Astrocyte (in vitro differentiated cells and primary cell): ENCODE data around the gene BTF3. TPM values are rescaled to one million over a fixed set of nuclear protein-coding genes. Genes with fewer than 3 reads are reported as not detected.

Experiments used
- DNase-seq: peaks from one replicate; pipeline ENCODE4 v3.0.0-alpha.2; 2010; ENCODE audit warnings: low read depth
- FAIRE-seq: peaks from 2 replicates; lab custom pipeline; 2011; peaks lifted over from hg19 to GRCh38; lab: Jason Lieb, UNC
- H2AFZ ChIP-seq: 2 replicates; pipeline ENCODE4 v1.6.0; 2012; ENCODE audit warnings: low read depth, low read length, inconsistent platforms
- H3K27ac ChIP-seq: 2 replicates; pipeline ENCODE4 v1.5.1; 2011; ENCODE audit warnings: low read depth, low read length, inconsistent platforms
- H3K27me3 ChIP-seq: 2 replicates; pipeline ENCODE4 v1.6.0; 2011; ENCODE audit warnings: low read length, inconsistent platforms; ENCODE audit not compliant: insufficient read depth
- H3K36me3 ChIP-seq: 2 replicates; pipeline ENCODE4 v1.5.1; 2011; ENCODE audit warnings: low read length, inconsistent platforms; ENCODE audit not compliant: insufficient read depth
- H3K4me1 ChIP-seq: 2 replicates; pipeline ENCODE4 v1.5.1; 2011; ENCODE audit warnings: low read length, inconsistent platforms; ENCODE audit not compliant: insufficient read depth
- H3K4me2 ChIP-seq: 2 replicates; pipeline ENCODE4 v1.6.0; 2012; ENCODE audit warnings: low read length, inconsistent platforms
- H3K4me3 ChIP-seq: 2 replicates; pipeline ENCODE4 v1.5.1; 2011; ENCODE audit warnings: low read depth, mild to moderate bottlenecking, low read length, inconsistent platforms; ENCODE audit not compliant: insufficient read depth
- H3K79me2 ChIP-seq: 2 replicates; pipeline ENCODE4 v1.6.0; 2012; ENCODE audit warnings: mild to moderate bottlenecking, low read length, inconsistent platforms; ENCODE audit not compliant: insufficient read depth
- H3K9ac ChIP-seq: 2 replicates; pipeline ENCODE4 v1.6.0; 2012; ENCODE audit warnings: mild to moderate bottlenecking, low read length, inconsistent platforms
- H3K9me3 ChIP-seq: 2 replicates; pipeline ENCODE4 v1.5.1; 2012; ENCODE audit warnings: low read depth, mild to moderate bottlenecking, low read length, inconsistent platforms; ENCODE audit not compliant: insufficient read depth
- H4K20me1 ChIP-seq: 2 replicates; pipeline ENCODE4 v1.6.0; 2012; ENCODE audit warnings: low read length, inconsistent platforms; ENCODE audit not compliant: insufficient read depth
- H3K27ac Mint-ChIP-seq: one replicate; pipeline ENCODE4 v1.8.0; 2021; ENCODE audit warnings: mild to moderate bottlenecking, mixed read lengths; ENCODE audit not compliant: unreplicated experiment
- H3K27me3 Mint-ChIP-seq: one replicate; pipeline ENCODE4 v1.8.0; 2021; ENCODE audit warnings: low read depth, mixed read lengths; ENCODE audit not compliant: unreplicated experiment
- H3K36me3 Mint-ChIP-seq: one replicate; pipeline ENCODE4 v1.8.0; 2021; ENCODE audit warnings: low read depth, mixed read lengths; ENCODE audit not compliant: unreplicated experiment
- H3K4me1 Mint-ChIP-seq: one replicate; pipeline ENCODE4 v1.8.0; 2021; ENCODE audit warnings: low read depth, mixed read lengths; ENCODE audit not compliant: unreplicated experiment
- H3K4me3 Mint-ChIP-seq: one replicate; pipeline ENCODE4 v1.8.0; 2021; ENCODE audit warnings: mild to moderate bottlenecking, moderate library complexity, mixed read lengths; ENCODE audit not compliant: unreplicated experiment
- H3K9me3 Mint-ChIP-seq: one replicate; pipeline ENCODE4 v1.8.0; 2021; ENCODE audit warnings: mild to moderate bottlenecking, mixed read lengths; ENCODE audit not compliant: unreplicated experiment
- EZH2 ChIP-seq: IDR thresholded peaks from 2 replicates; pipeline ENCODE4 v1.6.1; 2012; ENCODE audit warnings: mild to moderate bottlenecking, low read length, inconsistent platforms; ENCODE audit not compliant: insufficient read depth
- total RNA-seq: library from RNA; stranded (reverse); gene quantifications from 2 replicates; pipeline ENCODE4 v1.2.1, GENCODE V29; 2021
- TF ChIP-seq, protein P1 (sequence below): IDR thresholded peaks from 2 replicates; pipeline ENCODE4 v1.5.1; 2011; ENCODE audit warnings: low read depth, mild to moderate bottlenecking, inconsistent platforms, low read length, moderate library complexity; ENCODE audit not compliant: insufficient read depth

BTF3 gene
- total RNA-seq, 1 donor from 2014 or later, result 524 TPM

DNA sequence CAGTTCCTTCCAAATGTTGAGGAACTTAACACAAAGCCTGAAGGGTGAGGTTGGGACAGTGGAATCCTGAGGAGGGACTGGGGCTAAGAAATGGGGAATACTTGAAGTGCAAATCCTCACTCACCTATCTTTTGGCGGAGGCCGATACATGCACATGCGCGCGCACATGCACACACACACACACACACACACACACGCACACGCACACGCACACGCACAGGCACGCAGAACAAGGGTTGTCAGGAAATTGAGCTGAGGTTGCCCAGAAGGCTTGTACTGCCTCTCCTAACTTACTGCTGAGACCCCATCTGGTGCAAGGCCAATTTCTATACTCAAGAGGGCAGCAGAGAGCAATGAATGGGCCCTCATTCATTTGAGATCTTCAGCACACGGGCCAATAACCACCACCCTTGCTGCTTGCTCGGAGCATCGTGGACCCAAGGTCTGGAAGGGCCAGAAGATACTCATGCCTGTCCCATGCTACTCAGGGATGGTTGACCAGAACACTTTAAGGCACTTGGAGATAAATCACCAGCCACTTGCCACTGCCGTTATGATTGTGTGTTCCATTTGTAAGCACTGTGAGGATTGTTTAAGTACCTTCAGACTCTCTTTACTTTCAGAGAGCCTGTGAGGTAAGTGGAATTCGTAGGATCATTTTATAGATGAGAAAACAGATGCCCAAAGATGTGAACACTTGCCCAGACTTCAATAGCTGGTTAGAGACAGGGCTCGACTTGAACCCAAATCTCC, 21.5 kb downstream of the BTF3 start:
- Histone ChIP-seq H2AFZ (peak overlapping the region; percentile 66), H4K20me1 (no peaks in the 10 kb centered on the region), H3K4me1 (no peaks in the 10 kb centered on the region), H3K27ac (no peak overlapping the region), H3K27me3 (no peaks in the 10 kb centered on the region), H3K4me3 (no peak overlapping the region), H3K36me3 (no peaks in the 10 kb centered on the region), H3K9me3 (no peaks in the 10 kb centered on the region), H3K79me2 (no peaks in the 10 kb centered on the region), H3K4me2 (peak overlapping the region; percentile 57), H3K9ac (peak overlapping the region; percentile 15)
- Mint-ChIP-seq H3K27ac (no peak overlapping the region), H3K9me3 (peaks cover 2% of the 10 kb centered on the region), H3K27me3 (no peaks in the 10 kb centered on the region), H3K4me3 (peak overlapping the region; percentile 56), H3K4me1 (no peaks in the 10 kb centered on the region), H3K36me3 (no peaks in the 10 kb centered on the region)
- DNase-seq (peak; percentile 59), FAIRE-seq (no peak)
- TF ChIP-seq, protein P1, sequence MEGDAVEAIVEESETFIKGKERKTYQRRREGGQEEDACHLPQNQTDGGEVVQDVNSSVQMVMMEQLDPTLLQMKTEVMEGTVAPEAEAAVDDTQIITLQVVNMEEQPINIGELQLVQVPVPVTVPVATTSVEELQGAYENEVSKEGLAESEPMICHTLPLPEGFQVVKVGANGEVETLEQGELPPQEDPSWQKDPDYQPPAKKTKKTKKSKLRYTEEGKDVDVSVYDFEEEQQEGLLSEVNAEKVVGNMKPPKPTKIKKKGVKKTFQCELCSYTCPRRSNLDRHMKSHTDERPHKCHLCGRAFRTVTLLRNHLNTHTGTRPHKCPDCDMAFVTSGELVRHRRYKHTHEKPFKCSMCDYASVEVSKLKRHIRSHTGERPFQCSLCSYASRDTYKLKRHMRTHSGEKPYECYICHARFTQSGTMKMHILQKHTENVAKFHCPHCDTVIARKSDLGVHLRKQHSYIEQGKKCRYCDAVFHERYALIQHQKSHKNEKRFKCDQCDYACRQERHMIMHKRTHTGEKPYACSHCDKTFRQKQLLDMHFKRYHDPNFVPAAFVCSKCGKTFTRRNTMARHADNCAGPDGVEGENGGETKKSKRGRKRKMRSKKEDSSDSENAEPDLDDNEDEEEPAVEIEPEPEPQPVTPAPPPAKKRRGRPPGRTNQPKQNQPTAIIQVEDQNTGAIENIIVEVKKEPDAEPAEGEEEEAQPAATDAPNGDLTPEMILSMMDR, result peak; percentile 86
- no peak for TF ChIP-seq EZH2

DNA sequence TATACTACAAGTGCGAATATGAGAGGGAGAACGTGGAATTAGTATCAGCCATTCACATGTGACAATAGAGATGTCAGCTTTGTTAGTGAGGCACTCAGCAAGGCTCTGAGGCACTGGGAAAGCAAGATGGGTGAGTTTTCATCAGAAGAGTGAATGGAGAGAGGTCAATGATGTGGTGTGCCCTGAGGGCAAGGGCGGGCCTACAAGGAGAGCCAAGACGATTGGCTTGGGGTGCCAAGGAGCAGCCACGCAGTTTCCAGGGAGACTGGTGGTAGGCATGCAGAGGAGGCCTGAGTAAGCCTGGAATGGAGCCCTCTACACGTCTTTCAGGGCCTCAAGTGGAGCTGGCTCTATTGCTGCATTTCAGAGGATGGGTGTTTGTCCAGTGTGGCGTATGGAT, 24.7 kb downstream of the BTF3 start:
- no peaks in the 10 kb centered on the region for H3K36me3 Mint-ChIP-seq

More for the DNA sequence above, 24.7 kb downstream of the BTF3 start:
- H3K9ac ChIP-seq, result no peak overlapping the region
- peaks cover 2% of the 10 kb centered on the region for H3K9me3 Mint-ChIP-seq
- H3K79me2 ChIP-seq, result no peaks in the 10 kb centered on the region
- H3K36me3 ChIP-seq, result no peaks in the 10 kb centered on the region
- H3K27ac Mint-ChIP-seq, result no peak overlapping the region
- H3K27me3 ChIP-seq, result no peaks in the 10 kb centered on the region
- H4K20me1 ChIP-seq, result no peaks in the 10 kb centered on the region
- H3K9me3 ChIP-seq, result no peaks in the 10 kb centered on the region
- H3K4me3 Mint-ChIP-seq, result no peak overlapping the region
- no peak for DNase-seq
- TF ChIP-seq EZH2, result no peak
- TF ChIP-seq, protein P1, result no peak
- H3K27ac ChIP-seq, result no peak overlapping the region
- H3K4me1 Mint-ChIP-seq, result no peaks in the 10 kb centered on the region
- H2AFZ ChIP-seq, result no peak overlapping the region
- no peak overlapping the region for H3K4me2 ChIP-seq
- peaks cover 6% of the 10 kb centered on the region for H3K27me3 Mint-ChIP-seq
- no peak for FAIRE-seq
- H3K4me1 ChIP-seq, result no peaks in the 10 kb centered on the region
- H3K4me3 ChIP-seq, result no peak overlapping the region
